Sigmoid colon (tissue), 7 donors: Measurements from ENCODE around the gene CCDC181. TPM values are rescaled to one million over a fixed set of nuclear protein-coding genes. Genes with fewer than 3 reads are reported as not detected.

Experiments used
- DNase-seq: peaks from one replicate; pipeline ENCODE4 v3.0.0-alpha.2; 2019
- H3K27ac ChIP-seq, 4 donors: fragments of 200-600 bp; sonication (generic); one replicate each; pipeline ENCODE4 v1.5.1; 2016 to 2019; ENCODE audit warnings: mild to moderate bottlenecking in 1 of 4
- H3K27me3 ChIP-seq, 3 donors: fragments of 200-600 bp; sonication (generic); one replicate each; pipeline ENCODE4 v1.5.1; 2019; ENCODE audit warnings: mild to moderate bottlenecking in 1 of 3
- H3K36me3 ChIP-seq, 4 donors: fragments of 200-600 bp; sonication (generic); one replicate each; pipeline ENCODE4 v1.5.1; 2016 to 2019
- H3K4me1 ChIP-seq, 4 donors: fragments of 200-600 bp; sonication (generic); one replicate each; pipeline ENCODE4 v1.5.1; 2017 to 2019
- H3K4me3 ChIP-seq, 4 donors: fragments of 200-600 bp; sonication (generic); one replicate each; pipeline ENCODE4 v1.5.1; 2017 to 2019; ENCODE audit warnings: mild to moderate bottlenecking in 2 of 4, moderate library complexity in 1 of 4
- H3K9me3 ChIP-seq, 4 donors: fragments of 200-600 bp in 3 of 4; sonication (generic) in 3 of 4; one replicate each; pipeline versions ENCODE4 v1.5.1 to v1.6.1; 2013 to 2019
- CTCF ChIP-seq, 4 experiments: fragments of 450-650 bp in 3 of 4; fragments of 200-600 bp in 1 of 4; IDR thresholded peaks; one replicate each; pipeline ENCODE4 v1.5.1; 2016 to 2019; ENCODE audit warnings: antibody characterized with exemption in 4 of 4, mild to moderate bottlenecking in 3 of 4, moderate library complexity in 2 of 4
- EP300 ChIP-seq, 4 donors: sonication (generic); formaldehyde crosslinking; IDR thresholded peaks; one replicate each; pipeline ENCODE4 v1.6.1; 2017; ENCODE audit warnings: antibody characterized with exemption in 4 of 4
- POLR2A ChIP-seq, 2 donors: fragments of 450-650 bp; IDR thresholded peaks; one replicate each; pipeline ENCODE4 v1.6.1; 2016; ENCODE audit warnings: antibody characterized with exemption in 2 of 2, mild to moderate bottlenecking in 2 of 2, moderate library complexity in 2 of 2
- POLR2AphosphoS5 ChIP-seq, 4 donors: sonication (generic); formaldehyde crosslinking; IDR thresholded peaks; one replicate each; pipeline ENCODE4 v1.6.1; 2017; ENCODE audit warnings: antibody characterized with exemption in 4 of 4
- WGBS, 2 donors: extraction: QIAGEN DNeasy Blood & Tissue Kit; methylation state at CpG; one replicate each; pipeline ENCODE4 v1.1.7; 2013; 5-methylcytosine and 5-hydroxymethylcytosine counted together
- intact Hi-C: fragments of 100-400 bp; cut with DNase I; formaldehyde crosslinking; loops from one replicate; pipeline ENCODE4 v1.15.1; 2023
- polyA plus RNA-seq, 3 donors: library from polyadenylated mRNA; stranded (reverse); fragments of 200-250 nt; gene quantifications; one replicate each; pipeline ENCODE4 v1.2.3, GENCODE V29; 2013
- total RNA-seq, 4 donors: library from RNA; depleted of rRNA; stranded (reverse); fragments of >200 nt; gene quantifications; one replicate each; pipeline ENCODE4 v1.1.0, GENCODE V29; 2016
- donor health status: healthy with polysubstance abuse.
- donor health status: Bipolar disorder and iron deficiency.
- donor health status: healthy.

The CCDC181 gene
- total and polyA plus RNA-seq, 7 donors: 0.25 to 1.4 (median 1.1) TPM; not detected in 3

DNA sequence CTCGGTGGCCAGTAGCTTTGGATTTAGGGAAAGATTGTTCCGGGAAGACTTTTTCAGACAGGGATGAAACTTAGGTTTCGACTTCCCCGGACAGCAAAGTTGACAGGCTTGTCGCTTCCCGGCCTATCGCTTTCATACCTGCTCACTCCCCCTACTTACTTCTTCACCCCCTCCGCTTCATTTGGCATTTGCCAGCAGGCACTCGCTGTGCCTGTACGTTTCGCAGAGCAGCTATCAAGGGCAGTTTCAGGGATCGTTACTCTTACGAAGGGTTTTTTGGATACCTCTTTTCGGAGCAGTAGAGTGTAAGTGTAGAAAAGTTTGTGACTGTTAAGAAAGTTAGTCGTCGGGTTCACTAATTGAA, 58.9 kb downstream of the CCDC181 start:
- WGBS, 2 donors: 0% methylated on average over 16 of the region's 16 CpGs
- Histone ChIP-seq H3K36me3 (peaks cover 0 to 39% (median 2%) of the 10 kb centered on the region in 4 donors), H3K4me1 (peaks cover 2 to 33% (median 26%) of the 10 kb centered on the region in 4 donors), H3K4me3 (peak overlapping the region; percentile 59 to 72 (median 66)), H3K27ac (peak overlapping the region; percentile 78 to 83 (median 82)), H3K9me3 (no peaks in the 10 kb centered on the region), H3K27me3 (no peaks in the 10 kb centered on the region)
- DNase-seq: no peak
- intact Hi-C loops: loop anchor here (5.0 kb wide), 3 partner anchors 119 to 1026 kb away; partner anchors contain the start of gene SLC19A2
- TF ChIP-seq EP300 (IDR thresholded peaks at IDR 0.05): no peak

GRCh38 chr1:169367686-169368405, 59.4 kb downstream of the CCDC181 start, which contains the start of the genes BLZF1 and NME7:
Gene BLZF1, plus strand, starts transcription at chr1:169368195. Its CDS starts 1,328 bp downstream, at chr1:169369523.
Gene NME7, minus strand, starts transcription at chr1:169367797. Its CDS starts 87 bp downstream, at chr1:169367710.
- peak in 1 of 2 donors; percentile 43 for TF ChIP-seq POLR2A (IDR thresholded peaks at IDR 0.05)
- TF ChIP-seq CTCF (IDR thresholded peaks at IDR 0.05): no peak
- TF ChIP-seq EP300 (IDR thresholded peaks at IDR 0.05): peak in 1 of 4 donors; percentile 32
- peak; percentile 47 to 58 (median 52) for TF ChIP-seq POLR2AphosphoS5 (IDR thresholded peaks at IDR 0.05)
- DNase-seq: peak; percentile 98
- peaks cover 0 to 33% (median 2%) of the 10 kb centered on the region in 4 donors for H3K36me3 ChIP-seq
- WGBS, 2 donors: 0% methylated on average over 37 of the region's 37 CpGs
- H3K27ac ChIP-seq: peak within 1 kb of the TSS; percentile 78 to 83 (median 82)
- peak within 1 kb of the TSS; percentile 59 to 72 (median 66) for H3K4me3 ChIP-seq
- no peaks in the 10 kb centered on the region for H3K9me3 ChIP-seq
- H3K4me1 ChIP-seq: peaks cover 2 to 33% (median 26%) of the 10 kb centered on the region in 4 donors
- no peaks in the 10 kb centered on the region for H3K27me3 ChIP-seq
- intact Hi-C loops: loop anchor here (5.0 kb wide), 3 partner anchors 119 to 1026 kb away; partner anchors contain the start of gene SLC19A2

DNA sequence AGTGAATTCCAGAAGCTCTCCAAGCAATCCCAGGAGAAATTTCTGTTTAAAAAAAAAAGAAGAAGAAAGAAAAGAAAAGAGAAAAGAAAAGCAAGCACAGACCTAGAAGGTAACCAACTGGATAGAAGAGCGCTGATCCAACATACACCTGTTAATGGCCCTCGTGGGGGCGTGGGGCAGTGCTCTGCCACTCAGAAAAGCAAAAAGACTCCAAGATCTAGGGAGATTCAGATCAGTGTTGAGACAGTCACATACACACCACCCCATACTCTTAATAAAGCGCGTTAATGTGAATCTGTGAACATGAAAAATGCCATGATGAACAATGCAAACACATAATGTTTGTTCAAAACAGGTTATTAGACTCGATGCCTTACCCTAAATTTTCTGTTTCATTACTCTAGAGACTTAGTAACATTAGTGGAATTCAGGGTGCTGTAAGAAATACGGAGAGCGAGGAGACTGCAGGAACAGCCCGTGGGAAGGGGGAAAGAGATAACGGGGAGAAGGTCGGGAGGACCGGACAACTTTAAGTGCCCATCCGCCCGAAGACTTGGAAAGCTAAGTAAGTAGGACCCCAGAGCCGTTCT, 60.1 kb downstream of the CCDC181 start:
- Histone ChIP-seq H3K27me3 (no peaks in the 10 kb centered on the region), H3K36me3 (peaks cover 0 to 27% (median 2%) of the 10 kb centered on the region in 4 donors), H3K4me1 (peaks cover 2 to 33% (median 26%) of the 10 kb centered on the region in 4 donors), H3K4me3 (peak overlapping the region; percentile 59 to 72 (median 66)), H3K9me3 (no peaks in the 10 kb centered on the region), H3K27ac (peak overlapping the region; percentile 78 to 83 (median 82))
- intact Hi-C loops: loop anchor here (5.0 kb wide), 3 partner anchors 120 to 1025 kb away; partner anchors contain the start of gene SLC19A2
- TF ChIP-seq POLR2AphosphoS5 (IDR thresholded peaks at IDR 0.05) (no peak), EP300 (IDR thresholded peaks at IDR 0.05) (no peak), CTCF (IDR thresholded peaks at IDR 0.05) (no peak), POLR2A (IDR thresholded peaks at IDR 0.05) (no peak)
- no peak for DNase-seq
- 8 to 12% methylated on average over 15 of the region's 15 CpGs for WGBS, 2 donors

DNA sequence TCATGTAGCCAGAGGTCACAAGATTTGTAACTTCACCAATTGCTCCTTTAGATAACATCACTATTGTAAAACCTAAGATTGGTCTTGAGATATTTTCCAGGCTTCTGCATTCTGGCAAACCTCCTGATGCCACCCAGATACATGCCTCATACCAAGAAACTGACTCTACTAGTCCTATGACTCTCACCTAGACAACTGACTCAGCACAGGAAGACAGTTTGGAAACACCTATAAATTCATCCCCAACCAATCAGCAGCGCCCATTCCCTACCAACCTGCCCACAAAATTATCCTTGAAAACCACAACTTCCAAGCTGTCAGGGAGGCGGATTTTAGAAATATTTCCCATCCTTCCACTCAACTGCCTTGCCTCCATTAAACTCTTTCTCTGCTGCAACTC, 62.3 kb downstream of the CCDC181 start:
- Histone ChIP-seq H3K27me3 (no peaks in the 10 kb centered on the region), H3K27ac (no peak overlapping the region), H3K4me3 (no peak overlapping the region), H3K9me3 (no peaks in the 10 kb centered on the region), H3K36me3 (peaks cover 0 to 4% (median 1%) of the 10 kb centered on the region in 4 donors), H3K4me1 (peaks cover 2 to 32% (median 23%) of the 10 kb centered on the region in 4 donors)
- TF ChIP-seq POLR2AphosphoS5 (IDR thresholded peaks at IDR 0.05): no peak
- TF ChIP-seq EP300 (IDR thresholded peaks at IDR 0.05): no peak
- no peak for TF ChIP-seq POLR2A (IDR thresholded peaks at IDR 0.05)
- TF ChIP-seq CTCF (IDR thresholded peaks at IDR 0.05): no peak
- WGBS, 2 donors: 96% methylated on average over 2 of the region's 2 CpGs
- intact Hi-C loops: loop anchor here (5.0 kb wide), 3 partner anchors 122 to 1023 kb away; partner anchors contain the start of gene SLC19A2
- no peak for DNase-seq
